HG03159 (cell line): Measurements from ENCODE around the gene NAALADL2.
"Not testable (repeated sequence)": the region's sequence is repeated elsewhere in the genome, so short reads cannot be mapped to it uniquely, and the experiment has no call there.

Experiments
- ATAC-seq: cut with Tn5 transposase; IDR thresholded peaks from one replicate; pipeline ENCODE4 v1.9.1; 2021; ENCODE audit warnings: mild to moderate bottlenecking, moderate library complexity; ENCODE audit not compliant: unreplicated experiment

NAALADL2 gene

DNA sequence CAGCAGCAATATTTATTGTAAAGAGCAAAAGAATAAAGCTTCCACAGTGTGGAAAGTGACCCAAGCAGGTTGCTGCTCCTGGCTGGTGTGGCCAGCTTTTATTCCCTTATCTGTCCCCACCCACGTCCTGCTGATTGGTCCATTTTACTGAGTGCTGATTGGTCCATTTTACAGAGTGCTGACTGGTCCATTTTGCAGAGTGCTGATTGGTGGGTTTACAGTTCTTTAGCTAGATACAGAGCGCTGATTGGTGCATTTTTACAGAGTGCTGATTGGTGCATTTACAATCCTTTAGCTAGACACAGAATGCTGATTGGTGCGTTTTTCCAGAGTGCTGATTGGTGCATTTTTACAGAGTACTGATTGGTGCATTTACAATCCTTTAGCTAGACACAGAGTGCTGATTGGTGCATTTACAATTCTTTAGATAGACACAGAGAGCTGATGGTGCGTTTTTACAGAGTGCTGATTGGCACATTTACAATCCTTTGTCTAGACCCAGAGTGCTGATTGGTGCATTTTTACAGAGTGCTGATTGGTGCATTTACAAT lies 601.8 kb downstream of the NAALADL2 start:
- not testable (repeated sequence) for ATAC-seq

DNA sequence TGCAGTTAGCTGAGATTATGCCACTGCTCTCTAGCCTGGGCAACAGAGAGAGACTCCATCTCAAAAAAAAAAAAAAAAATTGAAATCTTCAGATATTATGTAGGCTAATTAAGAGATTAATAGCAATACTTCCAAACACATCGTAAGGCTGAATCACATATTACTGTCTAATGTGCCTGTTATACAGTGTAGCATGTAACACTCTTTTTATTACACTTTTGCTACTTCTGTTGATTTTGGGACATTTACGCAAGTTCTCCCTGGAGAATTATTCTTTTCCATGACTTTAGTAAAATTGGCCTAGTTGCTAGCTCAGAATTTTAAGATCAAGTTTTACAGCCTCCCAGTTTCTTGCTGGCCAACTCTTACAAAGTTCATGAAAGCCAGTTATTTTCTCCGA lies 605.2 kb downstream of the NAALADL2 start:
- no peak for ATAC-seq

DNA sequence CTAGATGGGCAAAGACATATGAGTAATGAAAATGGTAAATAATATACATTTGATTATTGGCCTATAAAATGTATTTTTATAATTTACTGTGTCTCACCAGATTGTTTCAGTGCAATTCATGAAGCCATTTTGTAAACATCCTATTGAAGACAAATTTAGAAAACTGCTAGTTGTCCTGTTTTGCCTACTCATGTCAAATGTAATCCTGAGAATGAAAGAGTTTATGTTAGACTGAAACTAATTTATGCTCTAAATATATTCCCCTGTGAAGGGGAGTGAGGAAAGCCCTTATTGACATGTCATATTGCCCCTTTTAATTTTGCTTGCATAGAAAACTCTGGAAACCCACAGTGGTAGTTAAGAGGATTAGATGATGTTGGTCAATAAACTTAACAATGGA lies 610.0 kb downstream of the NAALADL2 start:
- no peak for ATAC-seq

DNA sequence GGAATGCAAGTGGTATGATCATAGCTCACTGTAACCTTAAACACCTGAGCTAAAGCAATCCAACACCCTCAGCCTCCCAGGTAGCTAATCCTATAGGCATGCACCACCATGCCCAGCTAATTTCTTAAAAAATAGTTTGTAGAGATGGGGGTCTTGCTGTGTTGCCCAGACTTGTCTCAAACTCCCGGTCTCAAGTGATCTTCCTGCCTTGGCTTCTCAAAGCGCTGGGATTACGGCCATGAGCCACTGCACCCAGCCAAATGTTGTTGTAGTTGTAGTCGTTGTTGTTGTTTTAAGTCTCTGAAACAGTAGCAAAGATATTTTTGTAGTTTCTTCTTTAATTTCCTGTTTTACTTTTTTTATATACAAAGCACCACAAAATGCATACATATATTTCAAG lies 616.6 kb downstream of the NAALADL2 start:
- no peak for ATAC-seq

DNA sequence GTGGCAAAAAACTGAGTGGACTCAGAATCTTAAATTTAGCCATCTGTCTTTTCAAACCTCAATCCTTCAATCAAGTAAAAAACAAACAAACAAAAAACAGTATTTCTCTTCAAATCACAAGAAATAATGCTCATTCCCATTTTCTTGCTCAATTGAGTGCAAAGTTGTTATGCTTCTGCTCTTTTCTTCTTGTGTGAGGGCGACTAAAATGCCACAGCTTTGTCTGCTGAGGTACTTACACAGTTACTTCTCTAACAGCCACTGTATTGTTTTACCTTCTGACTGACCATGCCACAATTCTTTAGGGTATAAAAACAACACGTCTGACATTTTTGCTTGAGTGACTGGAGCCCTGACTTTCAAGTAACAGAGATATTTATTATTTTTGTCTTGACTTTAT lies 617.4 kb downstream of the NAALADL2 start:
- no peak for ATAC-seq

DNA sequence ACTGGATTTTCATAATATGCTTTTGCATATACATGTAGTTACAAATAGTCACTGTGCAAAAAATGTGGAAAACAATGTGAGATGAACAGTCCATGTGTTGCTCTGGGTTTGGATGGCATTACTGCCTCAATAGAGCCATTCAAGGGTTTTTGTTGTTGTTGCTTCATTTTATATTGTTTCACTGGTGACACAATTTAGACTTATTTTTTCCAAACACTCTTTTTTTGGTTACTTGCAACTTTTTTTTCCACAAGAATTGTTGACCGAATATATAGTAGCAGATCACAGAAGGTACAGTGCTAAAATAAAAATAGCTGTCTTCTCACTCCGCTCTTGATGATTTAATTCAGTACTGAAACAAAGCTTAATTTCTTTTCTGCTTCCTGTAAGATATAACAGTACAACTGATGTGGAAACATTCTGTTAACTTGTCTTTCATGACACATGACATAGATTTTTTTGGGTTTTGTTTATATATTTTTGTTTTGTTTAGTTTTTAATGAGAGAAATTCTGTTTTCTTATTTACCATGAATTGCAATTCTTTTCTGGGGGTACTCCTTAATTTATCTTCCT lies 618.6 kb downstream of the NAALADL2 start:
- peak; percentile 99 for ATAC-seq

DNA sequence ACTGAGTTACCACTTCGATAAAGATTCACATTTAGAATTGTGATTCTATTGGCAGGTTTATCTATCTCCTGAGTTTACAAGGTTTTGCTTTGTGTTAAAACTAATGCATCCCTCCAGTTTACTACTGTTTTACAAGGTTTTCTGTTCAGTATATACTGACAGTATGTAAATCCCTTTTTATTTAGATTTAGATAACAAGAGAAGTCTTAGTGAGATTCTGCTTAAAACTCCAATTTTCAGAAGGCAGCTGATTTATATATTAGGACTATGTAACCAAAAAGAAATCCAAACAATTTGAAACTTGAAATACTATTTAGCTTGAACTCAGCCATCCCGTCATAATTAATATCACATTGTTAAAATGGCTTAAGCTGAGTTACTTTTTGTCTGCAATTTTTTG lies 619.2 kb downstream of the NAALADL2 start:
- peak; percentile 7 for ATAC-seq

DNA sequence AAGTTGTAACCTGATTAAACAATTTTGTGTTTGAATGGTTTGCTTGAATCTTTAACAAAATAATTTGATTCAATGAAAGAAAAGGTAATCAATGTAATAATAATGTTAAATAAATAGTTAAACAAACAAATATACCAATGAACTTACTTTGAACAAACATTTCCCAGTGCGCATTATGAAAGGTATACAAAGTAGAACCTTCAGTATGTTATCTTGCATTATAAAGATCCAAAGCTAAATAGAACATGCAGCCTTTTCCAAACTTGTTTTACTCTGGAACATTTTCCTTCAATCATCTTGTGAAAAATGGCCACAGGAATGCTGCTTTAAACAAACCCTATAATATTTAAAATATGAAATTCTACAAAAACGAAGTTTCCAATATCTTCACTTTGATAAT lies 620.0 kb downstream of the NAALADL2 start:
- no peak for ATAC-seq

DNA sequence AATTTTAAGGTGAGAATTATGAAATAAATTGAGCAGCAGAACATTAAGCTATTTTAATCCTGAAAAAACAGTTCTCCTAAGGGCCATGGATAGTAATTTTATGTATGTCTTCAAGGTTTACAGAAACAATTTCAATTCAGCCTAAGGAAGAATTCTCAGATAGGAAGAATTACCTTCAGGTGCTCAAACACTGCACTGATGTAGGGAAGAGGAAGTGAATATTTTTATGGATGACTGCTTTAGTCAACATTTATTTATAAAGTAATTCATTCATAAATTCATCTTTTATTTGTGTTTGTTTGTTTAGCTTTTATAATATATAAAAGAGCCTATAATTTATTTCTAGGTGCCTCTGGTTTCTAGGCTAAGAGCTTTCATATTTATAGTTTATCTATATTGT lies 620.7 kb downstream of the NAALADL2 start:
- ATAC-seq: no peak

DNA sequence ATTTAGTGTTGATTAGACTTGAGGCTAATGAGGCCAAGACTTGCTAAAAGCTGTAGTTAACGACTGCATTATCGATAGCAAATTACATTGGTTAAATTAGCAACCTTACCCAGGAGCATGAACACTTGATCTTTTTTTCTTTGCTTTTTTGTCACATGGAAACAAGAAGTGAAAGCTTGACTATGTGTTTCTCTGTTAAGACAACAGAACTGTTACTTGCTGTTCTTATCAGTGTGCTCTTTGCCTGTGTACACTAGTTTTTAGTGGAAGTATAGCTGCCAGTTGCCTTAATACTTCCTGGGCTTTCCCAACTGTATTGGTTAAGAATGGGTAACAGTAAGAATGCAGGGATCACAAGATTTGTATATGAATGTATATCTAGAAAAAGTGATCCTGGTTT lies 625.5 kb downstream of the NAALADL2 start:
- peak; percentile 51 for ATAC-seq

DNA sequence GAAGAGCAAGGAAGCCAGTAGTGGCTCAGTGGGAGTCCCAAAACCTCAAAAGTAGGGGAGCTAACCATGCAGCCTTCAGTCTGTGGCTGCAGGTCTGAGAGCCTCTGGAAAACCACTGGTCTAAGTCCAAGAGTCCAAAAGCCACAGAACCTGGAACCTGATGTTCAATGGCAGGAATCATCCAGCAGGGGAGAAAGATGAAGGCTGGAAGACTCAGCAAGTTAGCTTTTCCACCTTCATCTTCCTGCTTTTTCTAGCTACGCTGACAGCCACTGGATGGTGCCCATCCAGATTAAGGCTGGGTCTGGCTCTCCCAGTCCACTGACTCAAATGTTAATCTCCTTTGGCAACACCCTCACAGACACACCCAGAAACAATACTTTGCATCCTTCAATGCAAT lies 626.3 kb downstream of the NAALADL2 start:
- ATAC-seq: no peak

DNA sequence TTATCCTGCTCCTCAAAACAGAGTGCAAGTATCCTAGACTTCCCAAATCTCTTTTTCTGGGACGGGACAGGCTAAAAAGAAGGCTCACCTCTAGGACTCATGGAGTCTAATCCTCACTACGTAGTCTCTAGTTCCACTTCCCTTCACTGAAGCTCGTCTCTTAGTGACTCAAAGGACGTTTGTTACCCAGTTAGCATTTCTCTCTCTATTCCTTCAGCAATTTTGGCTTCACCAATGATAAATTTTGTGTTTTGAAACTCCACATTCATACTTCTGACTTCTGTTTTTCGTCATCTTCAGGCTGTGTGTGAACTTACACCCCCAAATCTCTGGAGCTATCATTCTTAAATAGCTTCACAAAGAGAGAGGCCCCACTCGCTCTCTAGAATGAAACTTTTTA lies 627.1 kb downstream of the NAALADL2 start:
- ATAC-seq: peak; percentile 49

DNA sequence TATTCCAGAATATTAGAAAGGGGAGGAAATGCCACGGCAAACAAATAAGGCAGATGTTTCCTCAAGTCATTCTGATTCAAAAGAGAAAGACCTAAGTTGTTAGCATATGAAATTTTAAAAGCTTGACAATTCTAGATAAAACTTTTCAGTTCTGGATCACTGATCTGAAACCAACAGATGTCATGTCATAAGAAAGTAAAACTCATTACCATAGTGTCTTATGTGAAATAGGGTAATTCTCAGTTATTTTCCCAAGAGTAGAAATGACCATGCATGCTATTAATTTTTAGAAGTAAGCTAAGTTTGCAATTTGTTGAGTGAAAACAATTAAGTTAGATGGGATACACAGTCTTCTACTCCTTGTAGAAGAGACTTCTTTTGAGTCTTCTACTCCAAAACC lies 630.3 kb downstream of the NAALADL2 start:
- ATAC-seq: peak; percentile 69

DNA sequence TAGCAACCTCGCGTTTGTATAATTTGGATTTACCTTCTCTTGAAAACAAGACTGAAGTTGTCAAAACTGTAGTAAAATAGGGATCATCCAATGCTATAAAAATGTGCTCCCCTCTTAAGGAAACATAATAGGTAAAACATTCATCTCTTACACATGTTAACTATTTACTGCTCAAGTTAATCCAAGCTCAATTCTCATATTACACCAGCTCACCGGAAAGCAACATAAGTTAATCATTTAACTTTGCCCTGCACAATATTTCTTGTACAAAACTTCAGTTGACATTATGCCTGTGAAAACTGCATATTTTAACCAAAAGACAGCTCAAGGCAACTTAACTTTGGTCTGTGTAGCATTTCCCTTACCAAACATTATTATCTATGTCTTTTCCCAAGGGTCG lies 634.2 kb downstream of the NAALADL2 start:
- ATAC-seq: no peak

DNA sequence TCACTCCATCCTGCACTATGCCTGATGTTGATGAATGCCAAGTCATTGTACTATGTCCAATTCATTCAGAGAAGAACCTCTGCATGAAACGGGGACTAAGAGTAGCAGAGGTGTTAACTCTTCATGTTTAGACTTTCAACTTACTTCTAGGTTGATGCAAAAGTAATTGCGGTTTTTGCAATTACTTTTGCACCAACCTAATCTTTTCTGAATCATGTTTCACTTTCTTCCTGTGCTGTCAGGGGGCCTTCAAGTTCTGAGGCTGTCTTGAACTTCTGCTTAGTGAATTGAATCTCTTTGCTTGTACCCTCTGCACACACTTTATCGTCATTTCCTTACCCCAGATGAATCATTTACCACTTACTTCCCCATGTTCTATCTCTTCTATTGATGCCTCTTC lies 636.2 kb downstream of the NAALADL2 start:
- ATAC-seq: peak; percentile 94

DNA sequence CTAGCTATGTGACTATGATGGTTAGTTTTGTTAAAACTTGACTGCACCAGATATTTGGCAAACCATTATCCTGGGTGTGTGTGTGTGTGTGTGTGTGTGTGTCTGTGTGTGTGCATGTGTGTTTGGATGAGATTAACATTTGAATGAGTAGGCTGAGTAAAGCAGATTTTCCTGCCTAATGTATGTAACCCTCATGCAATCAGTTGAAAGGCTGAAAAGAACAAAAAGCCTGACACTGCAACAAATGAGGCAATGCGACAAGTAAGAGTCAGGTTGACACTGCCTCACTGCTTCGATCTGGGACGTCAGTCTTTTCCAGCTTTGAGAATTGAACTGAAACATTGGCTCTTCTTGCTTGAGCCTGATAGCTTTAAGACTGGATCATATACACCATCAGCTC lies 643.0 kb downstream of the NAALADL2 start:
- no peak for ATAC-seq

DNA sequence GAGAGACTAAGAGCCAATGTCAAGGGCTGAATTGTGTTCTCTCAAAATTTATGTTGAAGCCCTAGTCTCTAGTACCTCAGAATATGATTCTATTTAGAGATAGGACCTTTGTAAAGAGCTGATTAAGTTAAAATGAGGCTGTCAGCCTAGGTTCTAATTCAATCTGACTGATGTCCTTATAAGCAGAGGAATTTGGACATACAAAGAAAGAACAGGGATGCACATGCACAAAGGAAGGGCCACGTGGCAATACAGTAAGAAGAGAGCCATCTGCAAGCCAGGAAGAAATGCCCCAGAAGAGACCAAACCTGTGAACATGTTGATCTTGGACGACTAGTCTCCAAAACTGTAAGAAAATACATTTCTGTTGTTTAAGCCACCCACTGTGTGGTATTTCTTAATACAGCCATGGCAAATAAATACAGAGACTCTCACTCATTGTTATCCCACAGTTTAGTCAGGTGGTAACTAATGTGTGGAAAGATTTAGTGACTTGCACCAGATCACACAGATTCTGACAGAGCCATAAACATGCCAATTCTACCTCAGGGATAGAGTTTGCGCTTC lies 652.2 kb downstream of the NAALADL2 start:
- ATAC-seq: no peak

DNA sequence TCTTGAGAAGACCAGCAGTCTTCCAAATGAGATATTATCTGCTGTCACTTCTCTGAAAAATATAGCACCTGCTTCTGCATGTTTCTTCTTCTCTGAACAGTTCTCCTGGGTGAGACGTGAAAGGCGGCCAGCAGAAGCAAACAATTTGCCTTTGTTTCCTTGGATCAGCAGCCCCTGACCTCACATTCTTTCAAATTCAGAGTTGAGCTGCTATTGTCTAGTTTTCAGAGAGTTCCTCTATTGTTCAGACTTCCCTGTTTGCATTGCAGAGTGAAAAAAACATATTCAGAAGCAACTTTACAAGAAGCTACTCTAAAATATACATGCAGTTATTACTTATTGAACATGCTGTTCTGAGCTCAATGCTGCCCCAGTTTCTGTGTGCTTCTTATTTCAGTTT lies 653.6 kb downstream of the NAALADL2 start:
- no peak for ATAC-seq

DNA sequence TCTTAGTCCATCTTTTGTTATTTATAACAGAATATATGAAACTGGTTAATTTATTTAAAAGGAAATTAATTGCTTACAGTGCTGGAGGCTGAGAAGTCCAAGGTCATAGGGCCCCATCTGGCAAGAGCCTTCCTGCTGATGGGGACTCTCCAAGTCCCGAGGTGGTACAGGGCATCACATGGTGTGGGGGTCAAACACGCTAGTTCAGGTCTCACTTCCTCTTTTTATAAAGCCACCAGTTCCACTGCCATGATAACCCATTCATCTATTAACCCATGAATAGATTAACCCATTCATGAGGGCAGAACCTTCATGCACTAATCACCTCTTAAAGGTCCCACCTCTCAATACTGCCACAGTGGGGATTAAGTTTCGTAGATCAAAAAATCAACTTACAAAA lies 659.3 kb downstream of the NAALADL2 start:
- ATAC-seq: peak; percentile 95

DNA sequence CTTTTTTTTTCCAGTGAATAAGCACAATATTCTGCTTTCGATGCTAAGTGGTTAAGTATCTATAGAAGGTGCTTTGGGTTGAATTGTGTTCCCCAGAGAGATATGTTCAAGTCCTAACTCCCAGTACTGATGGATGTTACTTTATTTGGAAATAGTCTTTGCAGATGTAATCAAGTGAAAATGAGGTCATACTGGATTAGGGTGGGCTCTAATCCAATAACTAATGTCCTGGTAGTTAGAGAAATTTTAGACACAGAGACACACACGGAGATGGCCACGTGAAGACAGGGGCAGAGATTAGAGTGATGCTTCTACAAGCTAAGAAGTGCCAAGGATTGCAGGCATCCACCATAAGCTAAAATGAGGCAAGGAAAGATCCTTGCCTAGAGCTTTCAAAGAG lies 662.3 kb downstream of the NAALADL2 start:
- no peak for ATAC-seq

DNA sequence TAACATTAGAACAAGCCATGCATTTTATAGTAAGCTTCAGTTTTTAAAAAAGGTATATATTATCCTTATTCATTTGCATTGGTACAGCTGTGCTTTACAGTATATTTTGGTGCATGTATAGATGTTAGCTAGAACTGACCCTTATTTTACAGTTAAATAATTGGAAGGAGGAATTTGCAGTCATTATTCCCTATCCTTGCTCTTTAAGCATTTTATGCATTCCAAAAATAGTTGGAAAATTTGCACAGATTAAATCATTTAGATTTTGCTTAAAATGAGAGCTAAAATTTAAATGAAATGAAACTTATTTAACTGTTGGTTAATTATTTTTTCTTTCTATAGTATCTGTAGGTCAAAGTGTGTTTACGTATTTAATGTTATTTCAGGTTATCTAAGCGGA lies 667.1 kb downstream of the NAALADL2 start:
- no peak for ATAC-seq

DNA sequence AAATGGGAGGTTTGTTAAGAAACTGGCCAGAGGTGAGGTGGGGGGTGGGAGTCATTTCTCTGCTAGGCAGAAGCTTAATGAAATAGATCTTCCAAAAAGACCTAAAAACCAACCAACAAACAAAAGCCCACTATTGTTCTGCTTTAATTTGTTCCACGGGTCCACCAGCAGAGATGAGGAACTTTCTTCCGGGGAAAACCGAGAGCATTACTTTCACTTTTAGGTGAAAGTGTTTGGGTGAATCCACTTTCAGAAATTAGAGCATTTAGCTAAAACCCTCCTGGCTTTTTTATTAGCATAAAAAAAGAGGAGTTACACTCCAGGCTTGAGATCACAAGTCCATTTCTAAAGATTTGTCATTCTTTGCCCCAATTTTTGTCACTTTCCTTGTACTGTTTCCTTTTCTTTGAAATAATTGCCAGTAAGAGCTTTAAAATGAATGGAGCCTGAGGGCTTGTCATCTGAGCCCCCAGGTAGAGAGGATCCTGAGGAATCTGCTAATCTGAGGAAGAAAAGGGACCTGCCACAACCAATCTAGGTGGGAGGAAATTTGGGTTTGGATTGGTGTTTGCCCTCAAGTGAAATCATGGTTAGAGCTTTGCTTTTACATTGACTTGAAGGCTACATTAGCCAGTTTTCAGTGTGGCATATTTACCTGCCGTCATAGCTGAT lies 667.6 kb downstream of the NAALADL2 start:
- no peak for ATAC-seq
